ENCODE data around the gene NSD1.

DNA sequence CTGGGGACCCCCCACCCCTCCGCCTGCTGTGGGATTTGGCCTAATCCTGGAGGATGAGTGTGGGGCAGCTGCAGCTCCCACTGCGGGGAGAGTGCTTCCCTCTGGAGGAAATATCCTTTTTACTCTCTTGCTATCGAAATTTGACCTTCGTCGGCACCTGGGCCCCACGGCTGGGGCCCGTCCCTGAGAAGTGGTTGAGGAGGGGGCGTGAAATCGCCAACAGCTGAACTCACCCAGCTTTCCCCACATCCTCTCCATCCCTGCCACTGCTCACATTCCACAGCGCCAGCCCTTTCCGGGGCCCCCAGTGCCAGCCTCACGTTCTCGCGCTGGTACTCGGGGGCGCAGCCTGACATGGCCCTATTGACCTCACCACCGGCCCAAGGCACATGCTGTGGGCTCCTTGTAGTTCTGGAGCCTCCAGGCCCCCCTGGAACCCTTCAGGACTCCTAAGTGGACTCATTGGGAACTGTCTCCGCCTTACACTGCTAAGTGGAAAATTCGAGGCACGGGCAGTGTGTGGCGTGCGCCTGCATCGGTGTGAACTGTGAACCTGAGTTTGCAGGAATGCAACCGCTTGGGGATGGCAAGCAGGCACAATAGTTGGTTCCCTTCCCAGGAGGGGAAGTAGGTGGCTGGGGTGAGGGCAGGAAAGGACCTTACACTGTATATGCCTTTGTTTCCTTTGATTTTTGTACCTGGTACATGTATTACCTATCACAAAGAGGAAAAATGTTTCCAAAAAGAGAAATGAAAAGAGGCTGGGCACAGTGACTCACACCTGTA, 27.7 kb upstream of the NSD1 start:
- TF ChIP-seq POLR2AphosphoS5 (IDR thresholded peaks at IDR 0.05; ENCODE audit: low read depth): no peak
- TF ChIP-seq, protein P1, sequence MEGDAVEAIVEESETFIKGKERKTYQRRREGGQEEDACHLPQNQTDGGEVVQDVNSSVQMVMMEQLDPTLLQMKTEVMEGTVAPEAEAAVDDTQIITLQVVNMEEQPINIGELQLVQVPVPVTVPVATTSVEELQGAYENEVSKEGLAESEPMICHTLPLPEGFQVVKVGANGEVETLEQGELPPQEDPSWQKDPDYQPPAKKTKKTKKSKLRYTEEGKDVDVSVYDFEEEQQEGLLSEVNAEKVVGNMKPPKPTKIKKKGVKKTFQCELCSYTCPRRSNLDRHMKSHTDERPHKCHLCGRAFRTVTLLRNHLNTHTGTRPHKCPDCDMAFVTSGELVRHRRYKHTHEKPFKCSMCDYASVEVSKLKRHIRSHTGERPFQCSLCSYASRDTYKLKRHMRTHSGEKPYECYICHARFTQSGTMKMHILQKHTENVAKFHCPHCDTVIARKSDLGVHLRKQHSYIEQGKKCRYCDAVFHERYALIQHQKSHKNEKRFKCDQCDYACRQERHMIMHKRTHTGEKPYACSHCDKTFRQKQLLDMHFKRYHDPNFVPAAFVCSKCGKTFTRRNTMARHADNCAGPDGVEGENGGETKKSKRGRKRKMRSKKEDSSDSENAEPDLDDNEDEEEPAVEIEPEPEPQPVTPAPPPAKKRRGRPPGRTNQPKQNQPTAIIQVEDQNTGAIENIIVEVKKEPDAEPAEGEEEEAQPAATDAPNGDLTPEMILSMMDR (IDR thresholded peaks at IDR 0.05; ENCODE audit: insufficient read depth, low read length): no peak
- no peak for TF ChIP-seq SPI1 (IDR thresholded peaks at IDR 0.05; ENCODE audit: borderline replicate concordance, low read depth)
